AG04450 (cell line): ENCODE data around the gene SAP30L. TPM values are rescaled to one million over a fixed set of nuclear protein-coding genes. Genes with fewer than 3 reads are reported as not detected.

ENCODE experiments used
- CTCF ChIA-PET: fragments of 300-600, 350-600 bp; formaldehyde crosslinking; extraction: SDS; loops from one replicate; lab custom pipeline; 2022; ENCODE audit warnings: antibody characterized with exemption, inconsistent platforms; lab: Charles Lee
- POLR2A ChIA-PET: fragments of 350-600 bp; formaldehyde crosslinking; extraction: SDS; loops from one replicate; lab custom pipeline; 2021; ENCODE audit warnings: antibody characterized with exemption, inconsistent platforms; lab: Yijun Ruan, JAX
- DNase-seq: peaks from one replicate; pipeline ENCODE4 v3.0.0-alpha.2; 2011; ENCODE audit warnings: low read depth, low spot score
- H3K27ac ChIP-seq: one replicate; pipeline ENCODE4 v1.5.1; 2012; ENCODE audit warnings: low read depth, low read length, control low read depth
- H3K27me3 ChIP-seq: one replicate; pipeline ENCODE4 v1.6.0; 2012; ENCODE audit warnings: low read length; ENCODE audit not compliant: control insufficient read depth, insufficient read depth
- H3K4me3 ChIP-seq: 2 replicates; pipeline ENCODE4 v1.5.1; 2011; ENCODE audit warnings: mild to moderate bottlenecking, low read depth, low read length, control low read depth
- H3K9me3 ChIP-seq: 2 replicates; pipeline ENCODE4 v1.5.1; 2012; ENCODE audit warnings: low read length; ENCODE audit not compliant: control insufficient read depth, insufficient read depth
- polyA plus RNA-seq: library from polyadenylated mRNA; depleted of rRNA; stranded (reverse); fragments of >200 nt; gene quantifications from 2 replicates; pipeline ENCODE4 v1.2.3, GENCODE V29; 2011
- TF ChIP-seq, protein P1 (sequence below): IDR thresholded peaks from 2 replicates; pipeline ENCODE4 v1.5.1; 2011; ENCODE audit warnings: low read depth, low read length, control low read depth, inconsistent platforms

Gene SAP30L
- polyA plus RNA-seq, 1 experiment, result 51.9 TPM

DNA sequence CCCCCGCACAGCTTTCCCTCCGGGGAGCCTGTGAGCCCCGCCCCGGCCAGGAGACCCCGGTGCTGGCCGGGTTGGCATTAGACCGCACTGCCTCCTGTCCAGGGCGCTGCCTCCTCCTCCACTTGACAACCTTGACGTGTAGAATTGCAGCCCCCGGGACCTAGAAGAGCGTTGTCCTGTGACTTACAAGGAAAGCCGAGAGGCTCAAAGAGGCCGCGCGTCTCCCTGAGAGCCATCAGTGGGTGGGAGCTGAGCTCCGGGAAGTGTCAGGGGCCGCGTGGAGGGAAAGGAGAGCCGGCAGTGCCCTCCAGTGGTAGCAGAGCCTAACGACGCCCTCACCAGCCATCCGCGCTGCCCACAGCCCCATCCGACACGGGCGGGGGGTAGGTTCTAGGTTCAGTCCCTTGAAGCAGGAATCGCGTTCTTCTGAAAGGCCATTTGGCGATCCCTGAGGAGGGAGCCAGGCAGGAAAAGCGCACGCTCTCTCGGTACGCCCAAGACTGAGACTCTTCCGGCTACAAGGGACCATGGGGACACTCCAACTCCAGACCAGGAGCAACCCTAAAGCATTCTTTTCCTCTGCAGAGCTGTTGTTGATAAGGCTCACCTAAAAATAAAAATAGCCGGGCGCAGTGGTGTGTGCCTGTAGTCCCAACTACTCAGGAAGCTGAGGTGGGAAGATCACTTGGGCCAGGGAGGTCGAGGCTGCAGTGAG is 40.6 kb upstream of the SAP30L start:
- TF ChIP-seq, protein P1, sequence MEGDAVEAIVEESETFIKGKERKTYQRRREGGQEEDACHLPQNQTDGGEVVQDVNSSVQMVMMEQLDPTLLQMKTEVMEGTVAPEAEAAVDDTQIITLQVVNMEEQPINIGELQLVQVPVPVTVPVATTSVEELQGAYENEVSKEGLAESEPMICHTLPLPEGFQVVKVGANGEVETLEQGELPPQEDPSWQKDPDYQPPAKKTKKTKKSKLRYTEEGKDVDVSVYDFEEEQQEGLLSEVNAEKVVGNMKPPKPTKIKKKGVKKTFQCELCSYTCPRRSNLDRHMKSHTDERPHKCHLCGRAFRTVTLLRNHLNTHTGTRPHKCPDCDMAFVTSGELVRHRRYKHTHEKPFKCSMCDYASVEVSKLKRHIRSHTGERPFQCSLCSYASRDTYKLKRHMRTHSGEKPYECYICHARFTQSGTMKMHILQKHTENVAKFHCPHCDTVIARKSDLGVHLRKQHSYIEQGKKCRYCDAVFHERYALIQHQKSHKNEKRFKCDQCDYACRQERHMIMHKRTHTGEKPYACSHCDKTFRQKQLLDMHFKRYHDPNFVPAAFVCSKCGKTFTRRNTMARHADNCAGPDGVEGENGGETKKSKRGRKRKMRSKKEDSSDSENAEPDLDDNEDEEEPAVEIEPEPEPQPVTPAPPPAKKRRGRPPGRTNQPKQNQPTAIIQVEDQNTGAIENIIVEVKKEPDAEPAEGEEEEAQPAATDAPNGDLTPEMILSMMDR, result peak; percentile 88
- H3K27me3 ChIP-seq, result no peaks in the 10 kb centered on the region
- DNase-seq, result peak; percentile 43
- no peak overlapping the region for H3K27ac ChIP-seq
- H3K4me3 ChIP-seq, result peak overlapping the region; percentile 45
- POLR2A ChIA-PET, result interaction anchor here (1.2 to 1.3 kb wide), 3 partner anchors 37 to 333 kb away, joined by 5 to 10 read pairs (median 6); partner anchors contain the start of gene GALNT10
- CTCF ChIA-PET, result interaction anchor here (0.6 to 6.1 kb wide), 64 partner anchors 8 to 431 kb away, joined by 3 to 98 read pairs (median 4); partner anchors contain the start of genes FAM114A2, GALNT10 and MFAP3
- H3K9me3 ChIP-seq, result no peaks in the 10 kb centered on the region

DNA sequence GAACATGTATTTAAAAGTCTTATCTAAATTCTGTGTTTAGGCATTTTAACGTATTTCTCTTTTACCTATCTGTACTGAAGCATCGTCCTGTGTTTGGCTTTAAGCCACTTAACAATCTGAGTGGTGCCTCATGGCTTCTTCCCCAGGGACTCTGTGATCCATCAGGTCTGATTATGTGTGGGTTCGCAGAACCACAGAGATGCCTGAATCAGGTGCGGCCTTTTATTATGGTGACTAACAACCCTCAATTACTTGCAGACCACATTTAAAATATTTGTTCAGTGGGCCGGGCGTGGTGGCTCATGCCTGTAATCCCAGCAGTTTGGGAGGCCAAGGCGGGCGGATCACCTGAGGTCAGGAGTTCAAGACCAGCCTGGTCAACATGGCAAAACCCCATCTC is 39.6 kb upstream of the SAP30L start:
- no peak for DNase-seq
- CTCF ChIA-PET, result interaction anchor here (0.6 to 6.1 kb wide), 20 partner anchors 9 to 367 kb away, joined by 3 to 98 read pairs (median 6); partner anchors contain the start of genes FAM114A2, GALNT10 and MFAP3
- Histone ChIP-seq H3K9me3 (no peaks in the 10 kb centered on the region), H3K27me3 (no peaks in the 10 kb centered on the region), H3K4me3 (no peak overlapping the region), H3K27ac (no peak overlapping the region)
- POLR2A ChIA-PET, result no interaction called here
- TF ChIP-seq, protein P1, result no peak

DNA sequence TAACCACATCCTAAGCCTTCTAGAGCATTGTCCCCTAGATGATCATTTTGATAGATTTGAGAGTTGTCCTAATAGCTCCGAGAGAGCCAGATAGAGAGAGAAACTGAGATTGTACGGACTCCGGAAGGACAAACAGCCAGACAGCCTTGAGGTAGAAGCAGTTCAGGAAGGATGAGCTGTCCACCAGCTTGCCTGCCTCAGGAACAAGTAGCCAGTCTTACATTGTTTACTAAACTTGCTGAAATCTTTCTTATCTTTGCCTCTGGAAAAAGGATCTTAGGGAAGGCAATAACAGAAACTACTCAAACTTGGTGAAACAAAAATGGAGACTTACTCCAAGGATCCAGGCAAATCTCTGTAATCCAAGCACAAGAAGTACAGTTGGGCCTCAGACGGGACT is 39.0 kb upstream of the SAP30L start:
- DNase-seq, result no peak
- CTCF ChIA-PET, result interaction anchor here (0.6 to 6.1 kb wide), 9 partner anchors 11 to 334 kb away, joined by 3 to 97 read pairs (median 4); no protein-coding TSS in a partner anchor

DNA sequence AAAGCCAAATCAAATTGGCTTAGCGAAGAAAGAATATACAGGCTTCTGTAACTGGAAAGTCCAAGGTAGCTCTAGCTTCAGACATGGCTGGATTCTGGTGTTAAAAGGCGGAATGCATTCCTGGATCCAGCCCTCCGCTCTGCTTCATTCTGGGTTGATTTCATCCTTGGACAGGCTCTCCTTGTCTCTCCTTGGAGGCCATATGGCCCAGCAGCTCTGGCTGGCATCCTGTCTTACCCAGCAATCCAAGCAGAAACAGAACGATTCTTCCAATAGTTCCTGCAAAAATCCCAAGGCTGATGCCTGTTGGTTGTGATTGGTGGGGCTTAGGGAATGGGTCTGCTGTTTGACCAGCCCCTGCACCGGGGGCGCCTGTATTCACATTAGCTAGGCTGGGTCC is 37.0 kb upstream of the SAP30L start:
- TF ChIP-seq, protein P1, result no peak
- no peak for DNase-seq
- ChIA-PET POLR2A (no interaction called here), CTCF (interaction anchor here (1.8 to 6.1 kb wide), 2 partner anchors 211 to 336 kb away, joined by 7 to 97 read pairs; no protein-coding TSS in a partner anchor)
- Histone ChIP-seq H3K4me3 (no peak overlapping the region), H3K27me3 (no peaks in the 10 kb centered on the region), H3K27ac (peak overlapping the region; percentile 21), H3K9me3 (no peaks in the 10 kb centered on the region)

More for the DNA sequence above, 39.0 kb upstream of the SAP30L start:
- Histone ChIP-seq H3K27me3 (no peaks in the 10 kb centered on the region), H3K9me3 (no peaks in the 10 kb centered on the region), H3K27ac (no peak overlapping the region), H3K4me3 (no peak overlapping the region)
- POLR2A ChIA-PET, result interaction anchor here (1.5 kb wide), 1 partner anchor 215 kb away, joined by 3 read pairs; no protein-coding TSS in a partner anchor
- TF ChIP-seq, protein P1, result no peak

DNA sequence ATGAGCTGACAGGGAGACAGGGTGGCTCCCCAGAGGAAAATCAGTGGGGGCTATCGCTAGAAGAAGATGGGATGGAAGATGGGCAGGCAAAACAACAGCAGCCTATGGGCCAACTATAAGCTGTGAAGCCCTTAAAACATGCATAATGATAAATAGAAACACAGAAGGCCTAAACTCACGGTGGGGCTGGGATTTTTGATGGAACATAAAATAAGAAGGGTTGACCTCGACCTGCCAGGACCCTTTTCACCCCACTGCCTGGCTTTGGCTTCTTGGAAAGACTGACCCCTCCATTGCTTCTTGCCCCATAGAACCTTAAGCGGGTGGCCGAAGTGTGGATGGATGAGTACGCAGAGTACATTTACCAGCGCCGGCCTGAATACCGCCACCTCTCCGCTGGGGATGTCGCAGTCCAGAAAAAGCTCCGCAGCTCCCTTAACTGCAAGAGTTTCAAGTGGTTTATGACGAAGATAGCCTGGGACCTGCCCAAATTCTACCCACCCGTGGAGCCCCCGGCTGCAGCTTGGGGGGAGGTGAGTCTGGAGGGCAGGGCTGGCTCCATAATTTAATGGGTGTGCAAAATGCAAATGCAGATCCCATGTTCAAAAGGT is 36.5 kb upstream of the SAP30L start:
- H3K9me3 ChIP-seq, result no peaks in the 10 kb centered on the region
- no peak overlapping the region for H3K4me3 ChIP-seq
- H3K27me3 ChIP-seq, result no peaks in the 10 kb centered on the region
- DNase-seq, result no peak
- H3K27ac ChIP-seq, result peak overlapping the region; percentile 21
- TF ChIP-seq, protein P1, result no peak
- CTCF ChIA-PET, result interaction anchor here (1.2 to 6.1 kb wide), 3 partner anchors 212 to 337 kb away, joined by 3 to 97 read pairs (median 7); no protein-coding TSS in a partner anchor
- POLR2A ChIA-PET, result no interaction called here
